Measurements from ENCODE around the gene KLHL18.
"Not testable (repeated sequence)": the region's sequence is repeated elsewhere in the genome, so short reads cannot be mapped to it uniquely, and the experiment has no call there.

KLHL18 gene

GRCh38 chr3:47315069-47315647 is 32.4 kb downstream of the KLHL18 start:
- DNase-seq: no peak

- not testable (repeated sequence) for DNase-seq
Observed at GRCh38 chr3:47316151-47316550, 33.4 kb downstream of the KLHL18 start.

GRCh38 chr3:47318916-47319315 is 36.2 kb downstream of the KLHL18 start:
- no peak for DNase-seq

GRCh38 chr3:47319956-47320355 is 37.2 kb downstream of the KLHL18 start:
- DNase-seq: no peak

- no peak for DNase-seq
Observed at GRCh38 chr3:47323431-47324277, 40.9 kb downstream of the KLHL18 start.

GRCh38 chr3:47324278-47324865 is 41.6 kb downstream of the KLHL18 start:
- peak; percentile 31 for DNase-seq

- no peak for DNase-seq
Observed at GRCh38 chr3:47333907-47334306, 51.2 kb downstream of the KLHL18 start.

- no peak for DNase-seq
Observed at GRCh38 chr3:47337656-47338055, 54.9 kb downstream of the KLHL18 start.

GRCh38 chr3:47339951-47340350 is 57.2 kb downstream of the KLHL18 start:
- DNase-seq: no peak

- no peak for DNase-seq
Observed at GRCh38 chr3:47340866-47341265, 58.1 kb downstream of the KLHL18 start.

GRCh38 chr3:47342151-47342550 is 59.4 kb downstream of the KLHL18 start:
- DNase-seq: no peak

GRCh38 chr3:47342812-47343211 is 60.1 kb downstream of the KLHL18 start:
- DNase-seq: no peak

GRCh38 chr3:47343471-47343971 is 60.8 kb downstream of the KLHL18 start:
- no peak for DNase-seq

GRCh38 chr3:47344971-47345370 is 62.2 kb downstream of the KLHL18 start:
- DNase-seq: no peak

- no peak for DNase-seq
Observed at GRCh38 chr3:47347217-47347801, 64.6 kb downstream of the KLHL18 start.

GRCh38 chr3:47348411-47349154 is 65.8 kb downstream of the KLHL18 start:
- no peak for DNase-seq

- DNase-seq: no peak
Observed at GRCh38 chr3:47355010-47355409, 72.3 kb downstream of the KLHL18 start.

- no peak for DNase-seq
Observed at GRCh38 chr3:47356201-47356600, 73.5 kb downstream of the KLHL18 start.

GRCh38 chr3:47359323-47359722 is 76.6 kb downstream of the KLHL18 start:
- no peak for DNase-seq

GRCh38 chr3:47360110-47360517 is 77.4 kb downstream of the KLHL18 start:
- not testable (repeated sequence) for DNase-seq

GRCh38 chr3:47362701-47363100 is 80.0 kb downstream of the KLHL18 start:
- DNase-seq: no peak

GRCh38 chr3:47365213-47366153 is 82.7 kb downstream of the KLHL18 start:
- DNase-seq: no peak
